ENCODE results near the gene GRIN2A.

The GRIN2A gene

GRCh38 chr16:10182222-10183053, at the start of gene GRIN2A:
Gene GRIN2A (minus strand): TSS chr16:10182428. CDS start chr16:10180411, 2,017 bp downstream.
- DNase-seq (ENCODE audit: low spot score) = no peak

GRCh38 chr16:10231563-10231962, 49.3 kb upstream of the GRIN2A start:
- no peak for DNase-seq (ENCODE audit: low spot score)

DNA sequence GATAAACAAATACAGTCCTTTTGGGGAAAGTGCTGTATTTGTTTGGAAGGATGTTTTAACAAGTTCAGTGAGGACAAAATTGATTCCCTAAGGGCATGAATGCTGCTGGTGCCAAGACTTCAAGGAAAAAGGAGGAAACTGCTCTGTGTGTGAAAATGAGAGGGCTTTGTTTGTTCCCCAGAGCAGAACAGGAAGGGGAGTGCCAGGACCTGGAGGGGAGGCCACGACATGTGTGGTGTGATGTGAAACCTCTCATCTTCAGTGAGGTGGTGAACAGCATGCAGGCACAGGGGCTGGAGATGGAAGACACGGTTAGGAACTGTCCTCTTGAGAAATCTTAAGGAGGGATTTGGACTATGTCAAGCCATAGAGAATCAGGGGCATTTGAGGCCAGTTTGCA, 46.6 kb upstream of the GRIN2A start:
- DNase-seq (ENCODE audit: low spot score) = no peak

GRCh38 chr16:10226987-10227306, 44.7 kb upstream of the GRIN2A start:
- no peak for DNase-seq (ENCODE audit: low spot score)

- no peak for DNase-seq (ENCODE audit: low spot score)
These were observed 44.1 kb upstream of the GRIN2A start for GRCh38 chr16:10226141-10226986.

- no peak for DNase-seq (ENCODE audit: low spot score)
These were observed 43.4 kb upstream of the GRIN2A start for GRCh38 chr16:10225653-10226052.

- DNase-seq (ENCODE audit: low spot score) = no peak
These were observed 42.6 kb upstream of the GRIN2A start for GRCh38 chr16:10224850-10225249.

DNA sequence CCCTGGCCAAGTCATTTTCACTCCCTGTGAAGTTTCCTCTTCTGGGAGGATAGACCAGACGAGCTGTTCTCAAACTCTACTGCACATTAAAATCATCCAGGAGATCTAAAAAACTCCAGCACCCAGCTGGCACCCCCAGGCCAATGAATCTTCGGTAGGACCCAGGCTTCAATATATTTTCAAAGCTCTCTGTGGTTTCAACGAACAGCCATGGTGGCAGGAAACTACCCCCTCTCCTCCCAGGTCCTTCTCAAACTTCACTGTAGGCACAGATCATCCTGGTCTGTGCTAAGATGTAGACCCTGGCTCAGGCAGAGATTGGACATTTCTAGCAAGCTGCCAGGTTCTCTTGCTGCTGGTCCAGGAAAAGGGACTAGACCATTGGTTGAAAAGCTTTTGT, 38.7 kb upstream of the GRIN2A start:
- no peak for DNase-seq (ENCODE audit: low spot score)

GRCh38 chr16:10219742-10220141, 37.5 kb upstream of the GRIN2A start:
- no peak for DNase-seq (ENCODE audit: low spot score)

DNA sequence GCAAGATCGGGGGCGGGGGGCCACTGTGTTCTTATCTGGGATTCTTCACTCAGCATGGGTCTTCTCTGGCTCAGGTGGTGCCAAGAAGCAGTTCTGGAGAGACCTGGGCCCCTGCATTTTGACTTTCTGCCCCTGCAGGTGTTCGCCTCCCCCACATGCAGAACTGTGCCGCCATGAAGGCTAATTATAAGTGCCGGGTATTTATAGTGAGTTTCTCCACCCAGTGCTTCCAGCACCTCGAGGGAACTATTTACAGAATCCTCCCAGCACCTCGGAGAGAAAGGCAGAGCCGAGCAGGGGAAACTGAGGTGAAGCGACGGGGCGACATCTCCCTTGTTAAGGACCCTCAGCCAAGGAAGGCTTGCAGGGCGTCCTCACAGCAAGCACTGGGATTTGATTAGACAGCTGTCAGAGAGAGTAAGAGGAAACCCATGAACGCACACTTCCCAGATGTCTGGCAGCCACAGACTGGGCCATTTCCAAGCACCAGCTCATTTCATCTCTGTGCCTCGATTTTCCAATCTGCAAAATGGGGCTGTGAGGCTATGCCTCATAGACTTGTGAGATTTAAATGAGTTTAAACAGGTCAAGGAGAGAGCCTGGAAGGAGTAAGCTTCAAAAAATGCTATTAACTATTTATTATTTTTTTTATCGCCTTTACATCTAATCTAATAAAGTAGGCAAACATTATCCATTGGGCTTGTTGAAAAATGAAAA, 36.4 kb upstream of the GRIN2A start:
- no peak for DNase-seq (ENCODE audit: low spot score)

DNA sequence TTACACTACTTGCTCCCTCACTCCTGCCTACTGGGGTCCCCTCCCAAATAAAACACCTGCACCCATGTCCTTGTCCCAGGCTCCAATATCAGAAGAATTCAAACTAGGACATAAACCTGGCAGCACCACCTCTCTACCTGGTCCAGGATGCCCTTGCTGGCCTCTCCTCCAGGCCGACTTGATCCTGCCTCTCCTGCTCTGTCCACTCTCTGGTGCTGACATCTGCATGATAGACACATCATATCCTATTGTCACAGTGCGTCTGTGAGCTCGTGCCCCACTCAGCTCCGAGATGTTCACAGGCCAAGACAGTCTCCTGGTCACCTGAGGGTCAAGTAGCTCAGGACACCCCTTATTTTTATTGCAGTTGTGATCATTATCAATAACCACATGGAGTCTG, 31.5 kb upstream of the GRIN2A start:
- no peak for DNase-seq (ENCODE audit: low spot score)

DNA sequence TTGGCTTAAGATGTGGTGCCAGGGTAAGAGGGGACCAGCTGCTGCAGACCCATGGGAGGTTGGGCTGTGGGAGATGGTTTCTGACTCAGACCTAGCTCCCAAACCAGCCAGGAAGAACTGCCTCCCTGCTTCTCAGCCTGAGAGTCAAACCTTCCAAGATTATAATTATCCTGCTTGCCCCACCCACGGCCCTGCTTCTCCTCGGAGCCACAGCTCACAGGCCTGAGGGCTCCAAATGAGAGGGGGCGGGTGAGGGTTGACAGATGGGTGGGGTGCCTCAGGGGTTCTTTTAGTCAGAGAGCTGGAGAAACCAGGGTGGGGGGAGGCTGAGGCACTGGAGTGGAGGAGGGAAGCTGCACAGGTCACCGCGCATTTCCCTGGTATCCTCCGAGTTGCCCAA, 28.7 kb upstream of the GRIN2A start:
- DNase-seq (ENCODE audit: low spot score) = no peak

- DNase-seq (ENCODE audit: low spot score) = no peak
These were observed 24.6 kb upstream of the GRIN2A start for GRCh38 chr16:10206865-10207264.

DNA sequence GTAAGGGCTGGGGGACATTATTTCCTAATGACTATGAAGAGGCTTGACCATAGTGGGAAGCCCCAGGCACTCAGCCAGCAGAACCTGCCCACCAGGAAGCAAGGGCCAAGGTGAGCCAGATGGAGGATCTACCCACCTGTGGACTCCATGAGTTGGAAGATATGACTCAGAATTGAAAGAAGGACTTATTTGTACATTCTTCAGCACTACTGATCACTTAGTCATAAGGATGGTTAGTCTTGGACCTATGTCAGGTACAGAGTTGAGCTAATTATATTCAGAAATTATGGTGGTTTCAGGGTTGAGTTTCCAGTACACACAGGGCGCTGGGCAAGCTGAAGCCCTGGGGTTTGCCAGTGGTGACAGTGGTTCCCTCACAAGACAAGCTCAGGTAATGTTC, 24.0 kb upstream of the GRIN2A start:
- no peak for DNase-seq (ENCODE audit: low spot score)

DNA sequence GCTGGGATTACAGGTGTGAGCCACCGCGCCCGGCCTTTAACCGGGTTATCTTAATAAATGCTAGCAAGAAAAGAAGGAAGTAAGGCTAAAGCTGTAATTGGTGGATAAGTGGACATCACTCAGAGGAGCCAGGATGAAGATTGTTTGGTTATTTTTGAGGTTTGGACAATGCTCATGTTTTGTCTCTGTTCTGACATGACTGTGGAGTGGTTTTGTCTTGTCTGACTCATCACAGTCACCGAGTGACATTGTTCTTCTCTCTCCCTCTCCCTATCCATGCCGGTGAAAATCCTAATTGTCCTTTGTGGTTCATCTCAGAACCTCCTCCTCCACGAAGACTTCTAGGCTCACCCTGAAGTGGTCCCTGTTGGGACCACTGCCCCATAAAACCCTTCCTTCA, 23.5 kb upstream of the GRIN2A start:
- no peak for DNase-seq (ENCODE audit: low spot score)

- no peak for DNase-seq (ENCODE audit: low spot score)
These were observed 20.4 kb upstream of the GRIN2A start for GRCh38 chr16:10202649-10203048.

DNA sequence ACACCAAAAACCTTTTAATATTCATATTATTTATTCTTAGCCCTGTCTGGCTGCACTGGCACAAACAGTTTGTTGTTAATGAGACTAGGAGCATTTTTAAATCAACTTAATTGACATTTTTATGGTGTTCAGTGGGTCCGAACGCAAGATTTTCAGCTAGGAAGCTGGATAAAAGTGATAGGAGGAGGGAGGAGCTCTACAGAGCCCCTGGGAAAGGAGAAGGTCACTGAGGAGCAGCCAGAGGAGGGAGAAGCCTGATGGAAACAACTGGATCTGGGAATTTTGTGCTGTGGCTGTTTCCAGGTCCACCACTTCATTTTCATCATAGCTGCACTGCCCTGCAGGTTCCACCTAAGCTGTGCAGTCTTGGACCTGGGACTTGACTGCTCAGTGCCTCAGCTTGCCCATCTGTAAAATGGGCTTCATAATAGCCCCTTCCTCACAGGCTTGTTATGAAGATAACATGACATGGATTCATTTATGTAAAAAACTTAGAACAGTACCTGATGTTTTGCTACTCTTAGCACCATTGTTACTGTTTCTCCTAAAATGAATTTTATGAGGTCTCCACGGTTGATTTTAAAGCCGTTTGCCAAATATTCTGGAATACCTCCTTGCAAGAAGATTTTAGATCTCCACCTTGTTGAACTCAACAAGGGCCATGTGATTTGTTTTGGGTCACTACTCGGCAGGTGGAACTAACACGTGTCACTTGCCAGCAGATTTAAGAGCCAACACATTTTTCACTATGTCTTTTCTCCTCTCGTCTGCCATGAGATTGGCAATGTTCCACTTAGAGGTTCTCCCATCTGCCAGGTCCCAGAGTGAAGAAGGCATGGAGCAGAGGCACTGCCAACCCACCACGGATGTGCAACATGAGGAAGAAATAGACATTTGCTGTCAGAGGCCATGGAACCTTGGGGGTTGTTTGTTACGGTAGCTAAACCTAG, 18.7 kb upstream of the GRIN2A start:
- no peak for DNase-seq (ENCODE audit: low spot score)

- DNase-seq (ENCODE audit: low spot score) = no peak
These were observed 14.8 kb upstream of the GRIN2A start for GRCh38 chr16:10196999-10197398.

DNA sequence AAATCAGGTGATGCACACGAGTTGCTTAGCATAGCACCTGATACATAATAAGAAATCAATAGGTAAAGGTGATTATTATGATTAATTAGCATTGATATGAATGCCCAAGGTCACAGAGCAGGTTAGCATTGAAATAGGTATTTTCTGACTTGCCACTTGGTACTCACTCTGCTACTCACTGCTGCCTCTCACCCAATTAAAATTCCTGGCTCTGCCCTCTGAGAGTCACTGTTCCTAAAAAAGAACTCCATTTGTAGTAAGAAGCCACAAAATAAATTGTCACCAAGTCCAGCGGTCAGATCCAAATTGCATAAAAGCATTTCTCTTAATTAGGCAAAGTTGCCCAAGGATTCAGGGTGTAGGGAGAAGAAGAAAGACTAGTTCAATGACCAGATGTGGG, 8.9 kb upstream of the GRIN2A start:
- DNase-seq (ENCODE audit: low spot score) = no peak

GRCh38 chr16:10189861-10190390, 7.7 kb upstream of the GRIN2A start:
- DNase-seq (ENCODE audit: low spot score) = no peak

DNA sequence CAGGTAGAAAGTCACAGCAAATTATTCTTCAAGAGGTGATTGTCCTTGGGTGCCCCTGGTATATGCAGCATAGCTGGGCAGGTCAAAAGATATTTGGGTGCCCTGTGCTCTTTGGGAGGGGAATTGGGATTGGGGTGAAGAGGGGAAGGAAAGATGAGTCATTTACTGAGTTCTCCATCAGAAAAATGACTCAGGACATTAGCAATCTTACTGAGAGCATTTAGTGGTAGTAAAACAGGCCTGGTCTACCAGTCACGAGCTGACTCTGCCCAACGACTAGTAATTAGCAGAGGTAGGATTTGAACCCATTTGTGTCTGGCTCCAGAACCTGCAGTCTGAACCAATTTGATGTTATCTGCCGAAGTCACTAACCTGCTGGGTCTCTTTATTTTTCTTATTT, 6.0 kb upstream of the GRIN2A start:
- DNase-seq (ENCODE audit: low spot score) = no peak

Measured in CD4-positive, alpha-beta T cell treated with Interleukin-15 for 4 hours (primary cell).